Aorta (tissue), 5 donors: ENCODE measurements around the gene PITHD1. TPM values are rescaled to one million over a fixed set of nuclear protein-coding genes. Genes with fewer than 3 reads are reported as not detected.

Source experiments
- ATAC-seq: fragments of 200-7000 bp; cut with Tn5 transposase; one replicate; pipeline ENCODE4 v1.9.1; 2022; ENCODE audit warnings: moderate library complexity; ENCODE audit not compliant: low FRiP score
- DNase-seq, 2 donors: peaks; one replicate each; pipeline ENCODE4 v3.0.0-alpha.2; 2020
- H3K27ac ChIP-seq, 2 donors: one replicate each; pipeline ENCODE4 v1.5.1; 2013; ENCODE audit warnings: low read length in 2 of 2, mild to moderate bottlenecking in 2 of 2, moderate library complexity in 2 of 2, control low read depth in 1 of 2, inconsistent platforms in 1 of 2, low read depth in 1 of 2
- H3K27me3 ChIP-seq, 2 donors: one replicate each; pipeline ENCODE4 v1.6.1; 2013; ENCODE audit warnings: control low read depth in 1 of 2, low read length in 1 of 2, mild to moderate bottlenecking in 1 of 2, moderate library complexity in 1 of 2; ENCODE audit not compliant: insufficient read depth in 2 of 2, control insufficient read depth in 1 of 2
- H3K36me3 ChIP-seq, 2 donors: one replicate each; pipeline ENCODE4 v1.6.1; 2013; ENCODE audit warnings: control low read depth in 1 of 2, low read length in 1 of 2, mild to moderate bottlenecking in 1 of 2; ENCODE audit not compliant: insufficient read depth in 2 of 2, control insufficient read depth in 1 of 2
- H3K4me1 ChIP-seq, 2 donors: one replicate each; pipeline ENCODE4 v1.6.1; 2013; ENCODE audit warnings: low read length in 2 of 2, control low read depth in 1 of 2, mild to moderate bottlenecking in 1 of 2, moderate library complexity in 1 of 2; ENCODE audit not compliant: insufficient read depth in 2 of 2, control insufficient read depth in 1 of 2
- H3K4me3 ChIP-seq, 2 donors: one replicate each; pipeline ENCODE4 v1.5.1; 2013; ENCODE audit warnings: low read length in 2 of 2, control low read depth in 1 of 2, mild to moderate bottlenecking in 1 of 2
- H3K9me3 ChIP-seq: one replicate; pipeline ENCODE4 v1.6.1; 2013; ENCODE audit warnings: mild to moderate bottlenecking, low read length; ENCODE audit not compliant: control insufficient read depth
- WGBS, 2 donors: extraction: QIAGEN DNeasy Blood & Tissue Kit; methylation state at CpG; one replicate each; pipeline ENCODE4 v1.1.7; 2013; 5-methylcytosine and 5-hydroxymethylcytosine counted together
- intact Hi-C, 2 donors: fragments of 100-400 bp; cut with DNase I; formaldehyde crosslinking; loops; one replicate each; pipeline versions ENCODE4 v1.14.2 to v1.15.0; 2022
- polyA plus RNA-seq, 2 donors: library from polyadenylated mRNA; stranded (reverse); fragments of 200-250 nt; gene quantifications; one replicate each; pipeline ENCODE4 v1.2.3, GENCODE V29; 2013
- total RNA-seq, 2 donors: library from RNA; stranded (reverse); fragmentation: NEBNext Ultra II Directional; extraction: Animal tissue kit (Norgen Biotek cat#: 25700); gene quantifications; one replicate each; pipeline ENCODE4 v1.2.1, GENCODE V29; 2021
- donor health status: healthy with polysubstance abuse.
- donor health status: Bipolar disorder and iron deficiency.
- donor health status: DM: no; HTN: no; CAD: no.
- donor health status: DM: no; HTN: no; CAD: no.
- donor health status: DM: yes; HTN: yes; CAD: no.

PITHD1 gene
- total and polyA plus RNA-seq, 4 donors: 33.9 to 40.3 (median 37.4) TPM

DNA sequence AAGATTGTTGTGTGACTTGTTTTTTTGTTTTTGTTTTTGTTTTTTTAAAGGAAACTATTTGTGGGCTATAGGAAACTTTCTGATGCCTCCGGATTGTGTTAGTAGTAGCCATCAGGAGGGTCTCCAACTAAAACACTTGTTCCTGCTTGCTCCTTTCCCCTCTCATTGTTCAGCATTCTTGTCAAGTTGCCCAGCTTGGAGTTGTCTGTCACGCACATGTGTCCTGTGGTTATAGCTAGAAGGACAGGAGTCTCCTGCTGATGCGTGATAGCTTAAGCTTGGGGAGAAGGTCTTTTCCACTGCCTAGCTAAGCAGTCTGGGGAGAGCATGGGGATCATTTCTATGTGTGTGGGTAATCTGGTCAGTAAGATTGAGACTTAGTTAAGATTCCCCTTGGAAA, 9.5 kb downstream of the PITHD1 start:
- no peak for ATAC-seq
- no peak overlapping the region for H3K4me3 ChIP-seq

DNA sequence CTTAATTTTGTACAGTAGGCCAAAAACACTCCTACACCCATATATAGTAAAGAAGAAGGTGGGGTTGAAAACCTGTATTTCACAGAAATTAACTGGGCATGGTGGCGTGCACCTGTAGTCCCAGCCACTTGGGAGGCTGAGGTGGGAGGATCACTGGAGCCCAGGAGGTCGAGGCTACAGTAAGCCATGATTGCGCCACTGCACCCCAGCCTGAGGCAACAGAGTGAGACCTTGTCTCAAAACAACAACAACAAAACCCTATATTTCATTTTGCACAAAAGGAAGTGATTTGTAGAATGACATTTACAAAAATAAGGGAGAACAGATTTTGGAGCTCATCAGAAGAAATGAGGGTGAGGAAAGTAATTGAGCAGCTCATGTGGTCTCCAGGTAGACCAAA, 10.5 kb downstream of the PITHD1 start:
- Histone ChIP-seq H3K4me1 (no peaks in the 10 kb centered on the region), H3K4me3 (no peak overlapping the region), H3K27ac (no peak overlapping the region), H3K27me3 (no peaks in the 10 kb centered on the region), H3K9me3 (no peaks in the 10 kb centered on the region), H3K36me3 (peaks cover 5 to 7% of the 10 kb centered on the region in 2 donors)
- ATAC-seq (no peak), DNase-seq (no peak)
- 95% methylated on average over 3 of the region's 3 CpGs for WGBS, 2 donors
- intact Hi-C loops: no loop called here

More for the DNA sequence above, 9.5 kb downstream of the PITHD1 start:
- Histone ChIP-seq H3K27me3 (no peaks in the 10 kb centered on the region), H3K36me3 (peaks cover 5 to 7% of the 10 kb centered on the region in 2 donors), H3K4me1 (no peaks in the 10 kb centered on the region), H3K27ac (no peak overlapping the region), H3K9me3 (no peaks in the 10 kb centered on the region)
- 85 to 89% methylated on average over 3 of the region's 3 CpGs for WGBS, 2 donors
- intact Hi-C loops: no loop called here
- no peak for DNase-seq

DNA sequence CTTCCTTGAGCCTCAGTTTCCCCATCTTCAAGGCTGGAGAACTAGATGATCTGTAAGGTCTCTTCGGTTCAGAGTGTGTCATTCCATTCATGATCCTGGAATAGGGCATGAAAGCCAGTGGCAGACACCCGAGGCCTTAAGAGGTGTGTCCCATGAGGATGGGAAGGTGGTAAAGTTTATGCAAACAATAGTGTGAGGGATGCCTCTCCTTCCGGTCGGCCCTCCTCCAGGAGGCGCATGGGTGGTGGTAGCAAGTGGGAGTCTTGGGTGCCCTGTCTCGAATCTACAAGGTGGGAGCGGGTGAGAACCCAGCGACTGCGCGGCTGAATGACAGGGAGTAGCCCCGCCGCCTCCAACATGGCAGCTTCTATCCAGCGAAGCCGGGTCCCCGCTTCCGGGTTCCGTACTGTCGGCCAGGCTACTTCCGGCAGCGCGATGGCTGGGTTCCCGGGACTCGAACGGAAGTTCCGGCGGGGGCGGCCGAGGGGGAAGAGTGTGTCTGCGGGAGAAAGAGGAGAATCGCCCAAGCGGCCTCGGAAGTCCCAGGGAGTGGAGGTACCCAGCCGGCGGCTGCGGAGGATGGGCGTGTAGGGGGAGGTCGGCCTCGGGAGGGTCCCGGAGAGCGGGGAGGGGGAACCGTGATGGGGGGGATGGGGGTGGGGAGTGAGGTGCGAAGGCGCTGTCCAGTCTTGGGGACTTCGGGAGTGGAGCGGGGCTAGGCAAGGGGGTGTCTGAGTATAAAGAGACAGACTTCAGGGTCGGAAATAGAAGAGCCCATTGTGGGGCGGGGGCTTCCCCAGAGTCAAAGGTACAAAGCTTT, 12.7 kb downstream of the PITHD1 start, which contains the start of gene LYPLA2:
Gene LYPLA2 (plus strand): TSS at position 450 of the 820 bp plus-strand sequence. CDS start 1,538 bp downstream, outside the sequence.
- peak within 1 kb of the TSS; percentile 46 to 57 for H3K4me3 ChIP-seq
- WGBS, 2 donors: 1% methylated on average over 47 of the region's 47 CpGs
- H3K9me3 ChIP-seq: no peaks in the 10 kb centered on the region
- ATAC-seq (peak; percentile 91), DNase-seq (peak; percentile 96 to 99)
- no peaks in the 10 kb centered on the region for H3K27me3 ChIP-seq
- intact Hi-C loops: no loop called here
- peaks cover 4 to 6% of the 10 kb centered on the region in 2 donors for H3K36me3 ChIP-seq
- no peaks in the 10 kb centered on the region for H3K4me1 ChIP-seq
- H3K27ac ChIP-seq: peak within 1 kb of the TSS in 1 of 2 donors; percentile 8

DNA sequence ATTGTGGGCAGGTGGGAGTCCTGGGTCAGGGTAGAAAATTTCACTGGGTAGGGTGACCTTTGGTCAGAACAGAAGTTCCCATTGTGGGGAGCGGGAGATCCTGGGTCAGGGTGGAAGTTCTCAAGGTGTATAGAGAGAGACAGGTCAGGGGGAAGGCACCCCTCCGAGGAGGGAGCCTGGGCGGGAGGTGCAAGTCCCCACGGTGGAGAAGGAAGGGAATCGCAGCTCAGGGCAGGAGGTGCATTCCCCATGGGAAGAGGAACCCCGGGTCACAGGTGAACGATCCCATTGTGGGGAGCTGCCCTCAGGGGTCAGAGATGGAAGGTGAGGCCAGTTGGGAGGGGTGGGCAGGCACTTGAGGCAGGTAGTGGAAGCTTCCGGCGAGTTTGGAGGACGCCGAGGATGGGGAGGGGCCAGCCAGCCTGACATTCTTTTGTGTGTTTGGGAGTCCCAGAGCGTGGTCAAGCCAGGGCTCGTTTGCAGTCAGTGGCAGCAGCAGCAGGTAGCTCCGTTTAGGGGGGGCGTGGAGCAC, 13.4 kb downstream of the PITHD1 start:
- no peak for ATAC-seq
- Histone ChIP-seq H3K27ac (no peak overlapping the region), H3K36me3 (peaks cover 0 to 6% of the 10 kb centered on the region in 2 donors)

DNA sequence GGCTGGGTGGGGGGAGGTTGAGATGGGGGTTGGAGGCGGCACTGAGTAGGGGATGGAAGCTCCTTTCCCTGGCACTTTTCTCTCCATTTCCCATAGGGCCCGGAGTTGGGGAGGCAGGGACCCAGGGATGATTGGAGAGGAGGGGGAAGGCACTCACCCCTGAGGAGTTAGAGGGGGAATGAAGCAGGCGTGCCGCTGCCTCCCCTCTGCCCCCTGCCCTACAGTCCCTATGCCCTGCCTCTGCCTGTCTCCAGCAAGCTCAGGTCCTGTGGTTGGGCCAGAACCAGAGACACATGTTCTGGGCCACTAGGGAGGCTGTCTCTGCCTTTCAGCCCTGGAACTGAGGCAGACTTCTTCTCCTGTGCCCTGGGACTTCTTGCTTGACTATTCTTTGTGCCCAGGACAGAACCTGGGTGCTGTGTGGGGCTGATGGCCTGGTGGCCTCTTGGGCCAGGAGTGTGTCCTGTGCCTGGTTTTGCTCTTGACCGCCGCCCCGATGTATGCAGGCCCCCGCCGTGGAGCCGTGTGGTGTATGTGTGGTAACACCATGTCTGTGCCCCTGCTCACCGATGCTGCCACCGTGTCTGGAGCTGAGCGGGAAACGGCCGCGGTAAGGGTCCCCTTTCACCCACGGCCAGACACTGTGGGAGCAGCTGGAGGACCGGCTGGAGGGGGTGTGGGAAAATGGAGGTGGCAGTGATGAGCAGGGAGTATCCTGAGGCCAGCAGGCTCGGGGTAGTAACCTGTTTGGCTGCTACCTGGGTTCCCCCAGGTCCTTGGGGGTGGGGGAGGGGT, 14.1 kb downstream of the PITHD1 start:
- 59 to 61% methylated on average over 19 of the region's 19 CpGs for WGBS, 2 donors
- peaks cover 0 to 3% of the 10 kb centered on the region in 2 donors for H3K36me3 ChIP-seq
- no peaks in the 10 kb centered on the region for H3K27me3 ChIP-seq
- H3K4me3 ChIP-seq: no peak overlapping the region
- intact Hi-C loops: no loop called here
- no peaks in the 10 kb centered on the region for H3K4me1 ChIP-seq
- H3K27ac ChIP-seq: no peak overlapping the region
- no peak for ATAC-seq
- no peaks in the 10 kb centered on the region for H3K9me3 ChIP-seq
- DNase-seq: no peak

More for the DNA sequence above, 13.4 kb downstream of the PITHD1 start:
- no peak for DNase-seq
- Histone ChIP-seq H3K27me3 (no peaks in the 10 kb centered on the region), H3K4me3 (peak overlapping the region; percentile 46 to 57), H3K9me3 (no peaks in the 10 kb centered on the region), H3K4me1 (no peaks in the 10 kb centered on the region)
- intact Hi-C loops: no loop called here
- 0% methylated on average over 15 of the region's 15 CpGs for WGBS, 2 donors

DNA sequence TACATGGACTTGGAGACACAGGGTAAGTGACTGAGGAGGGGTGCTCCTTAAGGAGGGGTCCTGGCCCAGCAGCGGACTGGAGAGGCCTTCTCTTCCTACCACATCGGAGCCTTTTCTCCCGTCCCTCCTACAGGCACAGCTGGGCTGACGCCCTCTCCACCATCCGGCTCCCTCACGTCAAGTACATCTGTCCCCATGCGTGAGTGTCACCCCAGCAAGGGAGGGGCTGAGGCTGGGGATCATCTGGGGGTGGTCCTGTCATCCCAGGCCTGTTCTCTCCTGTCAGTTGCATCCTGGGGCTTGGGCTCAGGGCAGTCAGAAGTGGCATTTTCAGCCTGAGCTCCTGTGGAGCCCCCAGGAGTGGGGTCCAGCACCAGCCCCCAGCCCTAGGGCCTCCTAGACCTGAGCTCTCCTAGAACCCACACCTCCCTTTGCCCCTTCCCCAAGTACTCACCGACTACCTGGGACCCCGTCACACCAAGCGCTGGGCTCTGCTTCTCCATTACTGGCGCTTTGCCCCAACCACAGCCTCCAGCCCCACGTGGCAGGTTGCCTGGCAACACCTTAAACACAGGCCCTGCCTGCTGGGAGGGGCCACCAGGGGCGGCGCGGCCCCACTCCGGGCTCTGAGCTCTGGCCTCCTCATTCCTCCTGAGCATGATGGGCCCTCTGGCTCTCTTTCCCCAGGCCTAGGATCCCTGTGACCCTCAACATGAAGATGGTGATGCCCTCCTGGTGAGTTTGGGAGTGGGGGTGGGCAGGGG, 15.0 kb downstream of the PITHD1 start:
- no peak for ATAC-seq
- Histone ChIP-seq H3K27ac (no peak overlapping the region), H3K36me3 (no peaks in the 10 kb centered on the region), H3K4me1 (no peaks in the 10 kb centered on the region), H3K27me3 (no peaks in the 10 kb centered on the region), H3K9me3 (no peaks in the 10 kb centered on the region), H3K4me3 (no peak overlapping the region)
- intact Hi-C loops: no loop called here
- DNase-seq: no peak
- 56 to 58% methylated on average over 16 of the region's 16 CpGs for WGBS, 2 donors

DNA sequence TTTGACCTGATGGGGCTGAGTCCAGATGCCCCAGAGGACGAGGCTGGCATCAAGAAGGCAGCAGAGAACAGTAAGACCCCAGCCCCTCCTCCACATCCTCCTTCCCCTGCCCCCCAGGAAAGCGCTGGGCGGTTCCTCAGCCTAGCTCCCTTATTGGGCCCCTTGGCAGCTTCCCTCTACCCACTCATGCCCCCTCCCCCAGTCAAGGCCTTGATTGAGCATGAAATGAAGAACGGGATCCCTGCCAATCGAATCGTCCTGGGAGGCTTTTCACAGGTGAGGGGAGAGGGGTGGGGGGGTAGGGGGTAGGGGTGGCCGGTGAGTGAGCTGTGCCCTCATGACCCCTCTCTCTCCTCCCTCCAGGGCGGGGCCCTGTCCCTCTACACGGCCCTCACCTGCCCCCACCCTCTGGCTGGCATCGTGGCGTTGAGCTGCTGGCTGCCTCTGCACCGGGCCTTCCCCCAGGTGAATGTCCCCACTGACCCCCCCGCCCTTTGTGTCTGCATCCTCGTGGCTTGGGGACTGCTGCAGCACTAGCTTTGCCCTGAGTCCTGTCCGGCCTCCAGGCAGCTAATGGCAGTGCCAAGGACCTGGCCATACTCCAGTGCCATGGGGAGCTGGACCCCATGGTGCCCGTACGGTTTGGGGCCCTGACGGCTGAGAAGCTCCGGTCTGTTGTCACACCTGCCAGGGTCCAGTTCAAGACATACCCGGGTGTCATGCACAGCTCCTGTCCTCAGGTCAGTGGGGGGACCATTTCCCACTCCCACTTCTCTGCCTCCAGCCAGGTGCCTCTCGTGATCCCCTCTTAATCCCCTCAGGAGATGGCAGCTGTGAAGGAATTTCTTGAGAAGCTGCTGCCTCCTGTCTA, 15.9 kb downstream of the PITHD1 start:
- Histone ChIP-seq H3K4me3 (no peak overlapping the region), H3K27ac (no peak overlapping the region), H3K9me3 (no peaks in the 10 kb centered on the region), H3K4me1 (no peaks in the 10 kb centered on the region), H3K27me3 (no peaks in the 10 kb centered on the region), H3K36me3 (no peaks in the 10 kb centered on the region)
- ATAC-seq (no peak), DNase-seq (no peak)
- intact Hi-C loops: no loop called here
- 65 to 73% methylated on average over 20 to 21 of the region's 21 CpGs for WGBS, 2 donors
